HS-27A (cell line): ENCODE data around the gene CDH13.

ENCODE experiments used
- DNase-seq: peaks from one replicate; pipeline ENCODE4 v3.0.0-alpha.2; 2012; ENCODE audit warnings: low read depth, missing footprints

The CDH13 gene

GRCh38 chr16:82652826-82653225, 26.1 kb downstream of the CDH13 start:
- DNase-seq = no peak

DNA sequence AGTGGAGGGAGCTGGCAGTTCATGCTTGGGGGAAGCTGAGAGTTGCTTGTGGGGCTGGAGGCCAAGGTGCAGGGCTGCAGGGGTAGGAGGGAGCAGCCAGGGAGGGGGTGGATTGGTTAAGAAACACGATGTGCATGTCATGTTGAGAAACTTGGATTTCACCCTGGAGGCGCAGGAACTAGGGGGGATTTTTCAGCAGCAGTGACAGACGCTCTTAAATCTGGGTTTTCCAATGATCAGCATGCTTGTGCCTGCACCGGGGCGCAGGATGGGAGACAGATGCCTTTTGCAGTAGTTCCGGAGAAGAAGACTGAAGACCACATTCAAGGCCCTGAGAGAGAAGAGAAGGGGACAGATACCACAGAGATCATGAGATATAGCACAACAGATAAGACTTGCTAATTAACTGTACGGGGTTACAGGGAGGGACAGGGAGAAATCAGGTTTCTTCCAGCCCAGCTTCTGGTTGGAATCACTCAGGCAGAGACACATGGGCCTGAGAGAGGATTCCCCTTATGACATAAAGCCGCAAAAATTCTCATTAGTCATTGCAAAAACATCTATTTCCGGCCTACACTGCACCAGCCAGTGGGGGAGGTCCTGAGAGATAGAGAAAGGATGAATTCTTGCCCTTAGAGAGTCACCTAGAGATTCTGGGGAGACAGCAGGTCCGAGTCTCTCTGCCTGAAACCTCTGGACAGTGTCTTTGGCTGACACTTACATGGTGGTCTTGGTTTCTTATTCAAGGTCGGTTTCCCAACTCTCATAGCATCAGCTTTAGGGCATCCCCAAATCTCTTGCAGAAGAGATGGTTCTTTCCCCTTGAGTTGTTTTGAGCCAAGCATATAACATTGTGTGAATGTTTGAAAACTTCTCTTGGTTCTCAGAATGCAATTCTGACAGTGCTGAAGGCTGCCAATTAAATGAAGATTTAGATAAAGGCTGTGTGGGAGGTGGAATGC, 27.1 kb downstream of the CDH13 start:
- peak; percentile 95 for DNase-seq

- peak; percentile 77 for DNase-seq
Measured at GRCh38 chr16:82655072-82655714, 28.4 kb downstream of the CDH13 start.

DNA sequence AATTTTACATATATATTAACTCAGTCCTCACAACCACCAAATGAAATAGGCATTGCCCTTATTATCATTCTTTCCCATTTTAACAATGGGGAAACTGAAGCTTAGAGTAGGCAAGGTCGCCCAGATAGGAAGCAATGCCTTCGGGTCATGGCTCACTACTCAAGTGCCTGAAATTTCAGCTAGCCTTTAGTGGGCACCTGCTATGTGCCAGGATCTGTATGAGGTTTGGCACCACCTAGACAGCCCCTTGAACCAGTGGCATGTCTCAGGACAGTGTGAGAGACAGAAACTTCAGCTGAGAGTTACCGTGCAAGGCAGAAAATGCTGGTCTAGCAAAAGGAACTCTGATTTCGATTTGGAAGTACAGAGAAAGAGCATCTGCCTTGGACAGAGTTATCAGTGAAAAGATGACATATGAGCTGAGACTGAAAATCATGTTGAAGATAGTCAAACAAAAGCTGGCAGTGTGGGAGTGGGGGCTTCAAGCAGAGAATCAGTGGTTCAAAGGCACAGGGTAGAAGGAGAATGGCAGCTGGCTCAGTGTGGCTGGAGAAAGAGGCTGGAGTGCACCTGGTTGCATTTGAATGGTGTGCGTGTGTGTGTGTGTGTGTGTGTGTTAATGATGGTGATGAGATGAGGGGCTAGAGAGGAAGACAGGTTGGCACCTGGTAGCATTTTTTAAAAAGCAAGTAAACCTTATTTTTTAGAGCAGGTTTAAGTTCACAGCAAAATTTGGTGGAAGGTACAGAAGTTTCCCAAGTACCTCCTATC, 29.1 kb downstream of the CDH13 start:
- DNase-seq = no peak

DNA sequence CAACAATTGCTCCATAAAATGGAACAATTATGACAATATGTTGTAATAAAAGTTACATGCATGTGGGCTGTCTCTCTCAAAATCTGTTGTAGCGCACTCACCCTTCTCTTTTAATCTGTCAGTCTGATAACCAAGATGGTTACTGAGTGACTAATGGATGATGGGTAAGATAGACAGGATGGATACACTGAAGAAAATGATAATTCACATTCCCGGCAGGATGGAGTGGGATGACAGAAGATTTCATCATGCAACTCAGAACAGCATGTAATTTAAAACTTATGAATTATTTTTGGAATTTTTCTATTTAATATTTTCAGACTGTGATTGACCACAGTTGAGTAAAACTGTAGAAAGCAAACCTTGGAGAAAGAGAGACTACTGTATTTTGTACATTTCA, 30.5 kb downstream of the CDH13 start:
- DNase-seq = no peak

- DNase-seq = no peak
Measured at GRCh38 chr16:82657786-82658185, 31.0 kb downstream of the CDH13 start.

- no peak for DNase-seq
Measured at GRCh38 chr16:82658796-82659195, 32.0 kb downstream of the CDH13 start.

DNA sequence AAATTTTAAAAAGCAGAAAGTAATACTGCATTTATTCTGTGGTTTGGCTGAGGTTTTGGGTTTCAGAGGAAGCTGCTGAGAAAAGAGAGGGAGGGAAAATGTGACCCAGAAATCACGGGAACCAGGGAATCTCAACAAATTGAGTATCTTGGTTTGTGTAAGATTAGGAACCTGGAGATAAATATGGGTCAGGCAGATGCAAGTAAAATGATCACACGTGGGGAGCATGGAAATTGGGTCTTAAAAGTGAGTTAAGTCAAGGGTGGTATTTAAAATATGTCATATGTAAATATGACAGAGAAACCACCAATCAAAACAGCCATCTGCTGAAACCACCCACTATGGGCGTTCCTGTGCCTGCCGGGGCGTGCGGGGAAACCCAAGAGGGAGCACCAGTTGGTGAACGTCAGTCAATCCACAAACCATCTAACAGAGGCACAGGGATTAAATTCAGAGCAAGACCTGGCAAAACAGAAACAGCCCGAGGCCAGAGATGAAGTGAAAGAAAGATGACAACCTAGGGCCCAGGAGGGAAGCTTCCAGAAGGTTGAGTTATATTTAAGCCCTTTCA, 33.4 kb downstream of the CDH13 start:
- no peak for DNase-seq

DNA sequence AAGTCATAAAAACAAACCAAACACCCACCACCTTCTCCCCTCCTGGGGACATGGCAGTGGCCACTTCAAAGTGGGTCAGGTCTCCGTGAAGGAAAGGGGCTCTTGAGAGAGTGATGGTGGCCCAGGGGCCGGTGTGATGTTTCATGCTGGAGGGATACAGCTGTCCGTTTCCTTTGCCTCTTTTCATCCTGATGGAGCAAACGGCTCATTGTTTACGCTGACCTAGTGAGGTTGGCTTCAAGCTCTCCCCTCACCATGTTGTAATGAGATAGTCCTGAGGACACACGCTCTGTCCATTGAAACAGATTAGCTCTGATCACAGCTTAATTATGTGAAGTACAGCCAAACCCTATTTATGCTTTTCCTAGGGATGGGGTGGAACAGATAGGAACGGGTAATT, 34.2 kb downstream of the CDH13 start:
- DNase-seq = no peak

DNA sequence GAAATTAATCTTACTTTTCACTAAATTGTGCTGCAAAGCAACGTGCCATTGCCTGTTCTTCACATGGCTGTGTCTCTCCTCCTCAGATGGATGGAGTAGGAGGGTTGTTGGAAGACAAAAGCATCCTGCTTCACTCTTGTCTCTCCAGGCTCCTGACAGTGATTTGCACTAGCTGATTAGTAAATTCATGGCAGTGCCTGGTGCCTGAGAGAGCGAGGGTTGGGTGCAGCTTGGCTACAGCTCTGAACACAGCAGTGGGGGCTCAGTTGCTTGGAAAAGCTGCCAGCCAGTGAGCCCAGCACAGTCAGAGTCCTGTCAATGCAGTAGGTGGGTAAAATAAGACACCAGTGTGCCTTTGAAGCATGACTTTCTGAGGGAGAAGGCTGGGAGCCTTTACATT, 37.4 kb downstream of the CDH13 start:
- no peak for DNase-seq

GRCh38 chr16:82665025-82665424, 38.3 kb downstream of the CDH13 start:
- DNase-seq = no peak

GRCh38 chr16:82667437-82667836, 40.7 kb downstream of the CDH13 start:
- DNase-seq = no peak

- no peak for DNase-seq
Measured at GRCh38 chr16:82668094-82668493, 41.3 kb downstream of the CDH13 start.

GRCh38 chr16:82671741-82672140, 45.0 kb downstream of the CDH13 start:
- DNase-seq = no peak

GRCh38 chr16:82672676-82673075, 45.9 kb downstream of the CDH13 start:
- DNase-seq = no peak

DNA sequence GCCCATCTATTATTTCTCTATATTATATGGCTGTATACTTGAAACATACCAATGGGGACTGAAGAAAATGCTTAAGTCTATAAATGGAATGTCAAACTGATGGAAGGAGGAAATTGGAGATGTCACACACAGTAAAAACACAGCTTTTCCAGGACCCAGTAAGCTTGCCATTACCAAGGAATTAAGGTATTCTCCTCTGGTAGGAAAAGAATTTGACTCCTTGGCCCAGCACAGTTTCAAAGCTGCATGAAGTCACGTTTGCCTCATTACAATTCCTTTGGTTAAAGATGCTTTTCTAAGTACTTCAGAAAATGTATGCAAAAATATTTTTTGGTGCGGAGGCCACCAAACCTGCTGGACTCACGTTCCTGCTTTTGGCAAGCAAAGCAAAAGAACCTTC, 48.5 kb downstream of the CDH13 start:
- DNase-seq = no peak

GRCh38 chr16:82681592-82681991, 54.8 kb downstream of the CDH13 start:
- DNase-seq = no peak

DNA sequence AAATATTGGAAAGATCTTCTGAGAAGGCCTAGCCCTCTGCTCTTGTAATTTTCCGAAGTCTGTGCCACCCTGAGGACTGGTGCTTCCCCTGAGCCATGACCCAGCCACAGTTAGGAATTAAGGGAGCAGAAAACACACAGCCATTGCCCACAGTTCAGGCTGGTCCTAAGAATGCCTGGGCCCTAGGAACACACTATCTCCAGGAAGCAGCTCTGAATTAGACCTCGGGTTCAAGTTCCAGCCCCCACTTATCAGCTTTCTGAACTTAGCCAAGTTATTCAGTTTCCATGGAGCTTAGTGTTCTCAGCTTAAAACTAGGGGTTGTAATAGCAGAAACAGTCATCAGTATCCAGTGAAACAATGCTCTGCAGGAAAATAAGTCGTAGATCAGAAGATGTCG, 56.0 kb downstream of the CDH13 start:
- DNase-seq = no peak

DNA sequence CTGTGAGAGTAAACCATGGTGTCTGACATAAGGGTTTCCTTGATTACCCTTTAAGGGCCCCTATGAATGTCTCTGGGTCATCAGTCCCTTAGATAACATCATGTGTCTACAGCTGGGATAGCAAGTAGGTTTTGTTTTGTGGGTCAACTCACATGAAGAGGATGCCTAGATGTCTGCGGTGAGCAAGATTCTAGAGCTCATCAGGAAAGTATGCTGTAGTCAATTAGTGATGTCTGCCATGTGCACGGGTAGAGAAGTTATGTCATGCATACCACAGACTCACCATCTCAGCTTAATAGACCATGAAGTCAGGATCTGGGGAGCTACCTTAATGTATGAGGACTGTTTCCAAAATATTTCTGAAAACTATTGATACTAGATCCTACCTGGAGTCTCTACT, 57.5 kb downstream of the CDH13 start:
- no peak for DNase-seq

- DNase-seq = no peak
Measured at GRCh38 chr16:82685526-82685925, 58.8 kb downstream of the CDH13 start.

DNA sequence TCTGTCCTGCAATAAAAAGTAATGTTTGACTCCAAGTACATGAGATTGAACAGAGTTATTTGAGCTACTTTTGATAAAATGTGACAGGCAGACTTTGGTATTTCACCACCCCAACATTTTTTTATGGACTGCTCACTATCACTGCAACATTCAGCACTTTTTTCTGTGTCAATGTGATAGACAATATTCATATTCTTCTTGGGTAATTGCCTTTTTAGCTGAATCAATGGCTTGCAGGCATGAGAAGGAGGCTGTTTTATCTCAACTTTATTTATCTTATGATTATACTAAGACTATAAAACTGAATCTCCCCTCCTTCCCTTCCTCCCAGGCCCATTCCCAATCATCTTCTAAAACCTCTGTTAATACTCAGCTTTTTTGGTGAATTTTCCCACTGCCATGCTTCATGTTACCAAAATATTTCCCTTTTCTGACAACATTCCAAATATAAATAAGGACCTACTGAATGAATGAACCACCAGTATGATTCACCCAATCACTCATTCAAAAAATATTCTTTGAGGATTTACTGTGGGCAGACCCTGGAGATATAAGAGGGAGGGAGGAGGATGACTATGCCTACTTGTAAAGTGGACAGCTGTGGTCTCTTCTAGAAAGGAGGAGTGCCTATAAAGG, 67.6 kb downstream of the CDH13 start:
- DNase-seq = peak; percentile 87

- DNase-seq = no peak
Measured at GRCh38 chr16:82695806-82696205, 69.0 kb downstream of the CDH13 start.
